HG03045 (cell line): Measurements from ENCODE around the gene ASB13.
"Not testable (repeated sequence)": the region's sequence is repeated elsewhere in the genome, so short reads cannot be mapped to it uniquely, and the experiment has no call there.

ENCODE experiments used
- ATAC-seq: cut with Tn5 transposase; IDR thresholded peaks from one replicate; pipeline ENCODE4 v1.9.1; 2021; ENCODE audit warnings: mild to moderate bottlenecking, moderate library complexity; ENCODE audit not compliant: unreplicated experiment

The ASB13 gene

GRCh38 chr10:5625992-5626777, 40.2 kb downstream of the ASB13 start:
- ATAC-seq: no peak

- ATAC-seq: no peak
Measured at GRCh38 chr10:5624701-5625100, 41.7 kb downstream of the ASB13 start.

- ATAC-seq: peak; percentile 88
Measured at GRCh38 chr10:5623081-5623748, 43.2 kb downstream of the ASB13 start.

- no peak for ATAC-seq
Measured at GRCh38 chr10:5622186-5622960, 44.0 kb downstream of the ASB13 start.

- ATAC-seq: not testable (repeated sequence)
Measured at GRCh38 chr10:5621371-5621770, 45.0 kb downstream of the ASB13 start.

- ATAC-seq: no peak
Measured at GRCh38 chr10:5620966-5621365, 45.4 kb downstream of the ASB13 start.

GRCh38 chr10:5620223-5620721, 46.1 kb downstream of the ASB13 start:
- ATAC-seq: no peak

GRCh38 chr10:5619362-5620211, 46.8 kb downstream of the ASB13 start:
- no peak for ATAC-seq

- ATAC-seq: no peak
Measured at GRCh38 chr10:5618829-5619228, 47.6 kb downstream of the ASB13 start.

GRCh38 chr10:5618042-5618441, 48.4 kb downstream of the ASB13 start:
- no peak for ATAC-seq

GRCh38 chr10:5617521-5617920, 48.9 kb downstream of the ASB13 start:
- ATAC-seq: no peak

- no peak for ATAC-seq
Measured at GRCh38 chr10:5616836-5617235, 49.6 kb downstream of the ASB13 start.

- ATAC-seq: no peak
Measured at GRCh38 chr10:5616046-5616445, 50.3 kb downstream of the ASB13 start.

GRCh38 chr10:5615316-5615715, 51.1 kb downstream of the ASB13 start:
- no peak for ATAC-seq

GRCh38 chr10:5614155-5614721, 52.2 kb downstream of the ASB13 start:
- ATAC-seq: no peak

- ATAC-seq: no peak
Measured at GRCh38 chr10:5613481-5614154, 52.8 kb downstream of the ASB13 start.

- ATAC-seq: no peak
Measured at GRCh38 chr10:5611899-5612680, 54.3 kb downstream of the ASB13 start.

- no peak for ATAC-seq
Measured at GRCh38 chr10:5609952-5610616, 56.3 kb downstream of the ASB13 start.
